ENCODE measurements around the gene SMC1A. TPM values are rescaled to one million over a fixed set of nuclear protein-coding genes. Genes with fewer than 3 reads are reported as not detected.
"Not testable (repeated sequence)": the region's sequence is repeated elsewhere in the genome, so short reads cannot be mapped to it uniquely, and the experiment has no call there.

The SMC1A gene
- total and polyA plus RNA-seq, 5 donors, result 9.4 to 50.3 (median 48.2) TPM

GRCh38 chrX:53429755-53430154 is 7.3 kb upstream of the SMC1A start:
- no peaks in the 10 kb centered on the region for H3K4me1 ChIP-seq (ENCODE audit: control insufficient read depth, insufficient read depth, low read length)
- H3K9me3 ChIP-seq (ENCODE audit: control insufficient read depth, low read length), result no peaks in the 10 kb centered on the region
- intact Hi-C loops (cut with DNase I), result loop anchor here in 1 of 4 donors (10.0 kb wide), 1 partner anchor 115 kb away; no protein-coding TSS in a partner anchor
- DNase-seq (no peak), ATAC-seq (no peak)
- no peak overlapping the region for H3K27ac ChIP-seq (ENCODE audit: low read length)
- no peaks in the 10 kb centered on the region for H3K27me3 ChIP-seq (ENCODE audit: control insufficient read depth, insufficient read depth)
- H3K4me3 ChIP-seq (ENCODE audit: low read length), result no peak overlapping the region
- 94% methylated on average over 8 of the region's 8 CpGs for WGBS

DNA sequence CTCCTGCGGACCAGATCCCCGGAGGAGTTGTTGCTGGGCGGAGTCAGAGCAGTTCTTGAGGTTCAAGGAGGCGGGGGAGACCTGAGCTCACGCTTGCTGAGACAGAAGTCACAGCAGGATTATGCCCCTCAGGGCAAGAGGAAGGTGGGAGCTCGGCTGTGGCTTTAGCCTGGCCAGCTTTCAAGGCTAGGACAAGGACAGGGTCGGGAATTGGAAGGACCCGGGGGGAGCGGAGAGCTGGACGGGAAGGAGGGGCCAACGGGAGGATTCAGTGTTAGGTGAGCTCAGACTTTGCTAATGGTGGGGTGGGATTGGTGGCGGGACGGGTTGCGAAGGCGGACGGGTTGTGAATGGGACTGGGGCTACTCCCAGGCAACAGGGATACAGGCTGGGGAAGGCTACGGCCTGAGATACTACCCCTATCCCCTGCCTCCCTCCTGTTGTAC is 430 bp upstream of the SMC1A start, which contains the start of gene RIBC1:
RIBC1 (plus strand) TSS at position 13 of the 446 bp plus-strand sequence. CDS start 3,404 bp downstream, outside the sequence.
- intact Hi-C loops (cut with DNase I), result no loop called here
- Histone ChIP-seq H3K27ac (ENCODE audit: low read length) (peak within 1 kb of the TSS; percentile 74), H3K4me1 (ENCODE audit: control insufficient read depth, insufficient read depth, low read length) (peaks cover 5% of the 10 kb centered on the region), H3K27me3 (ENCODE audit: control insufficient read depth, insufficient read depth) (no peaks in the 10 kb centered on the region), H3K9me3 (ENCODE audit: control insufficient read depth, low read length) (no peaks in the 10 kb centered on the region), H3K4me3 (ENCODE audit: low read length) (peak within 1 kb of the TSS; percentile 59)
- WGBS, result under 1% methylated on average over 17 of the region's 17 CpGs
- ATAC-seq, result peak in 1 of 2 donors; percentile 23
- DNase-seq, result no peak

DNA sequence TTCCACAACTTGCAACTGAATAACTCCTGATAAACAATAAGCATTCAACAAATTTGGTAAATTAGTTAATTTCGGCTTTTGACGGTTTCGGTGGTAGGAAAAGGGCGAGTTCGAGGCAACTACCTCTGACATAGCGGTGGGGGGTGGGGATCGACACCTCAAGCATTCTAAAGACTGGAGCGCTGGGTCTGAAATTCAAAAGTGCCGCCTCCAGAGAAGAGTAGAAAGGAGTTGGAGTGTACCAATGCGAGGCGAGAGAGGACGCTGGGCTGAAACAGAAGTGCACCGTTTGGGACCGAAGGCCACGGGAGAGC is 725 bp downstream of the SMC1A start:
- DNase-seq (no peak), ATAC-seq (no peak)
- Histone ChIP-seq H3K27ac (ENCODE audit: low read length) (peak overlapping the region; percentile 74), H3K4me1 (ENCODE audit: control insufficient read depth, insufficient read depth, low read length) (peaks cover 5% of the 10 kb centered on the region), H3K9me3 (ENCODE audit: control insufficient read depth, low read length) (no peaks in the 10 kb centered on the region), H3K27me3 (ENCODE audit: control insufficient read depth, insufficient read depth) (no peaks in the 10 kb centered on the region), H3K4me3 (ENCODE audit: low read length) (peak overlapping the region; percentile 55)
- intact Hi-C loops (cut with DNase I), result no loop called here
- WGBS, result under 1% methylated on average over 15 of the region's 15 CpGs

DNA sequence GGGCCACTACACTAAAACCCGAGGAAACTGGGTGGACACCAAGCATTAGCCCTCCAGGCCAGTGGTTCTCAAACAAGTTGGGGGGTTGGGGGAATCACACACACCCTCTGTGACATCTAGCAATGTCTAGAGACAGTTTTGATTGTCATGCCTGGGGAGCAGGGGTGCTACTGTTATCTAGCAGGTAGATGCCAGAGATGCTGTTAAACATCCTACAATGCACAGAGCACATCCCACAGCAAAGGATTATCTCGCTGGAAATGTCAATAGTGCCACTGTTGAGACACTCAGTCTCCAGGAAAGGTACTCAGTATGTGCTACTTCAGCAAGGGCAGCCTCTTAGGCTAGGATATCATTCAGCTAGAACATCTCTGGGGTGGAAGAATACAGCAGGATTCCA is 1.3 kb downstream of the SMC1A start:
- 29% methylated on average over 2 of the region's 2 CpGs for WGBS
- Histone ChIP-seq H3K4me1 (ENCODE audit: control insufficient read depth, insufficient read depth, low read length) (peaks cover 5% of the 10 kb centered on the region), H3K9me3 (ENCODE audit: control insufficient read depth, low read length) (no peaks in the 10 kb centered on the region), H3K4me3 (ENCODE audit: low read length) (peak overlapping the region; percentile 55), H3K27me3 (ENCODE audit: control insufficient read depth, insufficient read depth) (no peaks in the 10 kb centered on the region), H3K27ac (ENCODE audit: low read length) (no peak overlapping the region)
- no peak for ATAC-seq
- no peak for DNase-seq
- intact Hi-C loops (cut with DNase I), result no loop called here

DNA sequence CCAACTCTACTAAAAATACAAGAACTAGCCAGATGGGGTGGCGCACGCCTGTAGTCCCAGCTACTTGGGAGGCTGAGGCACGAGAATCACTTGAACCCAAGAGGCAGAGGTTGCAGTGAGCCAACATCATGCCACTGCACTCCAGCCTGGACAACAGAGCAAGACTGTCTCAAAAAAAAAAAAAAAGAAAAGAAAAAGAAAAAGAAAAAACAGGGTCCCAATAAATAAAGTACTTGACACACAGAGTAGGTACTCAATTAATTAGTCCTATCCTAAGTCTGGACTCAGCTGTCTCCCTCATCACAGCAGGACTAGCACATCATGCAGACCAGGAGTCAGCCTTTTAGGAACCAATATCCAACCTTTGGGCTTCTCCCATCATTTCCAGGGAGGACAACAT is 2.1 kb downstream of the SMC1A start:
- H3K4me1 ChIP-seq (ENCODE audit: control insufficient read depth, insufficient read depth, low read length); ATAC-seq; H3K4me3 ChIP-seq (ENCODE audit: low read length); H3K27me3 ChIP-seq (ENCODE audit: control insufficient read depth, insufficient read depth); DNase-seq; H3K27ac ChIP-seq (ENCODE audit: low read length); intact Hi-C loops (cut with DNase I); H3K9me3 ChIP-seq (ENCODE audit: control insufficient read depth, low read length): not testable (repeated sequence)
- 95% methylated on average over 3 of the region's 3 CpGs for WGBS

GRCh38 chrX:53412446-53412845 is 10.0 kb downstream of the SMC1A start:
- WGBS, result 95% methylated on average over 2 of the region's 2 CpGs
- DNase-seq (no peak), ATAC-seq (no peak)
- H3K9me3 ChIP-seq (ENCODE audit: control insufficient read depth, low read length), result no peaks in the 10 kb centered on the region
- no peak overlapping the region for H3K4me3 ChIP-seq (ENCODE audit: low read length)
- no peaks in the 10 kb centered on the region for H3K4me1 ChIP-seq (ENCODE audit: control insufficient read depth, insufficient read depth, low read length)
- intact Hi-C loops (cut with DNase I), result no loop called here
- H3K27me3 ChIP-seq (ENCODE audit: control insufficient read depth, insufficient read depth), result no peaks in the 10 kb centered on the region
- no peak overlapping the region for H3K27ac ChIP-seq (ENCODE audit: low read length)

DNA sequence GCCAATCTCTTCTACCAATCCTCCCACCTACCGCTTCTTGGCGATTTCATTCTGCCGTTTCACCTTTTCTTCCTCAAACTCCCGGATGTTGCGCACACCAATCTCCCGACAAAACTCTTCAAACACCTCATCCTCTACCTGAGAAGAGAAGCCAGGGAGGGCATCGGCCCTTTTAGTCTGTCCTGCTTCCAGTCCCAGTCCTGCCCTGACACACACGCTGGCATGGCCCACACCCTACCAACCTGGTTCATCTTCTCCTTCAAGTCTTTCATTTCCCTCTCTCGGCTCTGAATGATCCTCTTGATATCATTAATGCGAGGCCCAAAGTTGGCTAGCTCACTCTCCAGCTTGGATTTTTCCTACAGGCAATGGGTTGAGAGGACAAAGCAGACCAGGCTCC is 18.9 kb downstream of the SMC1A start:
- ATAC-seq (no peak), DNase-seq (no peak)
- Histone ChIP-seq H3K27ac (ENCODE audit: low read length) (no peak overlapping the region), H3K4me3 (ENCODE audit: low read length) (no peak overlapping the region), H3K27me3 (ENCODE audit: control insufficient read depth, insufficient read depth) (no peaks in the 10 kb centered on the region), H3K4me1 (ENCODE audit: control insufficient read depth, insufficient read depth, low read length) (no peaks in the 10 kb centered on the region), H3K9me3 (ENCODE audit: control insufficient read depth, low read length) (no peaks in the 10 kb centered on the region)
- intact Hi-C loops (cut with DNase I), result no loop called here
- WGBS, result 91% methylated on average over 10 of the region's 10 CpGs

DNA sequence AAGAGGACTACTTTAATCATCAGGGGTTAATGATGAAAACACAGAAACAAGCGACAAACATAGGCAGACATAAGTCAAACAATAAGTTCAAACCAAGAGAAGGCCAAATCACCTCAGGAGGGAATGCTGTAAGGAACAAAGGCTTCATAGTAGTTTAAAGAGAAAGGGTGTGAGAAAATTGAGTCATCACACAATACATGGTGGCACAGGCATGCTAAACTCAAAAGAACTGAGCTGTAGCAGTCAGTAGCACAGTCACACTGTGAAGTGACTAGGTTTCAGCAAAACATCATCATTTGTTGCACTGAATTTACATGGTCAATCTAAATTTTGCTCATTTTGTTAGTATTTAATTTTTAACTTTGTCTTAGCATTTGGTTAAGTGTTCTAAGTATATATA is 24.2 kb downstream of the SMC1A start:
- DNase-seq (no peak), ATAC-seq (no peak)
- Histone ChIP-seq H3K9me3 (ENCODE audit: control insufficient read depth, low read length) (no peaks in the 10 kb centered on the region), H3K27ac (ENCODE audit: low read length) (no peak overlapping the region), H3K4me3 (ENCODE audit: low read length) (no peak overlapping the region), H3K4me1 (ENCODE audit: control insufficient read depth, insufficient read depth, low read length) (no peaks in the 10 kb centered on the region), H3K27me3 (ENCODE audit: control insufficient read depth, insufficient read depth) (no peaks in the 10 kb centered on the region)
- intact Hi-C loops (cut with DNase I), result no loop called here
- 100% methylated on average over 1 of the region's 1 CpG for WGBS

DNA sequence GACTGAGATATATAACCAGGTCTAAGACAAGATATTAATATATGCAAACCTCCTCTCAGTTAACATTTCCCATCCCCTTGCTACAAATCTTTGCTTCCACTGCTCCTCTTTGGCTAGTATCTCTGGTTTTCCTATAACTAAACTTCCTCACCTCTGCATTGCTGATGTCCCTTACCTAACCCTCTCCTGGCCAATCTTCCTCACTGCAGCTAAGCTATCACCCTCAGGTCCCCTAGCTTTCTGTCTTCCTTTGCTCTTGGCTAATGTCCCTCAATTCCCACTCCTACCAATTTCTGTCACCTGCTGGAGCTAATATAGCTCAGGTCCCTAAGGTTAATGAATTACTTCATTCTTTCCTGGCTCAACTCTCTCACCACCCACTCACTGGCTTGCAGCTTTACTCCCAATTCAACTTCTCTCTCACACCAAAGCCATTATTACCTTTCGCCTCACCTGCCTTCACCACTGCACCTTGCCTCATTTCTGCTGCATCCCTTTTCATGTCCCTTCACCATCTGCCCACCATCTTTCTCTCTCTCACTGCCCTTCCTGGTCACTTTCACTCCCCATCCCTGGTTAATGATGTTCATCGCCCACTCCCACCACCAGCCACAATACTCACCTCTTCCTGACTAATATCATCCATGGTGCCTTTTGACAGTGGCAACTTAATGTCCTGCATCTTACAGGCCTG is 26.7 kb downstream of the SMC1A start:
- 95% methylated on average over 2 of the region's 2 CpGs for WGBS
- no peak for ATAC-seq
- no peak overlapping the region for H3K4me3 ChIP-seq (ENCODE audit: low read length)

GRCh38 chrX:53383376-53384076 is 38.9 kb downstream of the SMC1A start:
- Histone ChIP-seq H3K4me1 (ENCODE audit: control insufficient read depth, insufficient read depth, low read length) (no peaks in the 10 kb centered on the region), H3K9me3 (ENCODE audit: control insufficient read depth, low read length) (no peaks in the 10 kb centered on the region), H3K4me3 (ENCODE audit: low read length) (no peak overlapping the region), H3K27ac (ENCODE audit: low read length) (no peak overlapping the region), H3K27me3 (ENCODE audit: control insufficient read depth, insufficient read depth) (no peaks in the 10 kb centered on the region)
- DNase-seq (peak in 1 of 3 donors; percentile 55), ATAC-seq (no peak)
- 66% methylated on average over 4 of the region's 4 CpGs for WGBS
- intact Hi-C loops (cut with DNase I), result no loop called here

More for the DNA sequence above, 26.7 kb downstream of the SMC1A start:
- Histone ChIP-seq H3K9me3 (ENCODE audit: control insufficient read depth, low read length) (no peaks in the 10 kb centered on the region), H3K27me3 (ENCODE audit: control insufficient read depth, insufficient read depth) (no peaks in the 10 kb centered on the region), H3K27ac (ENCODE audit: low read length) (no peak overlapping the region), H3K4me1 (ENCODE audit: control insufficient read depth, insufficient read depth, low read length) (no peaks in the 10 kb centered on the region)
- no peak for DNase-seq
- intact Hi-C loops (cut with DNase I), result no loop called here

DNA sequence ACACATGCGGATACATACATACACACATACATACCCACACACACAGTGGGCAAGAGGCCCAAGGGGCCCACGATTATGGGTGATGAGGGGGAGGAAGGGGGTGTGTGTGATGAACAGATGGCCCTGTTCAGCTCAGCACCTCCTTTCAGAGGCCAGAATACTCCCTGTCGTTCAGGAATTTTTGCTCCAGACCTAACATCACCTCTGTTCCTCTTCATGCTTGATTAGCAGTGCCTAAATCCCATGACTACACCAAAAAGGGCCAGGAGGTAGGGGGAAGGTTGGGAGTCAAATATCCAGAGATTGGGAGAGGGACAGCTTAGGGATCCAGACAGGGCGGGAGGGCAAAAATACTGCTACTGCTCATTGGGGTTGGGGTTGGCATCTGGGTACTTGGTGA is 42.7 kb downstream of the SMC1A start:
- intact Hi-C loops (cut with DNase I), result no loop called here
- ATAC-seq, result no peak

More for the DNA sequence above, 42.7 kb downstream of the SMC1A start:
- Histone ChIP-seq H3K27me3 (ENCODE audit: control insufficient read depth, insufficient read depth) (no peaks in the 10 kb centered on the region), H3K9me3 (ENCODE audit: control insufficient read depth, low read length) (no peaks in the 10 kb centered on the region), H3K27ac (ENCODE audit: low read length) (no peak overlapping the region), H3K4me3 (ENCODE audit: low read length) (no peak overlapping the region), H3K4me1 (ENCODE audit: control insufficient read depth, insufficient read depth, low read length) (no peaks in the 10 kb centered on the region)
- DNase-seq, result no peak
- WGBS, result 69% methylated on average over 4 of the region's 4 CpGs
